Type B pancreatic cell (in vitro differentiated cells): ENCODE results near the gene UBE2N. TPM values are rescaled to one million over a fixed set of nuclear protein-coding genes. Genes with fewer than 3 reads are reported as not detected.

ENCODE experiments used
- DNase-seq: peaks from one replicate; pipeline ENCODE4 v3.0.0; 2021; ENCODE audit warnings: mixed read lengths; ENCODE audit not compliant: unreplicated experiment; ENCODE audit errors: extremely low spot score
- H3K27ac Mint-ChIP-seq: 2 replicates; pipeline ENCODE4 v1.8.0; 2021; ENCODE audit warnings: mild to moderate bottlenecking, mixed read lengths
- H3K27me3 Mint-ChIP-seq: 2 replicates; pipeline ENCODE4 v1.8.0; 2021; ENCODE audit warnings: mixed read lengths
- H3K36me3 Mint-ChIP-seq: 2 replicates; pipeline ENCODE4 v1.8.0; 2021; ENCODE audit warnings: mixed read lengths
- H3K4me1 Mint-ChIP-seq: one replicate; pipeline ENCODE4 v1.8.0; 2021; ENCODE audit warnings: mixed read lengths; ENCODE audit not compliant: unreplicated experiment
- H3K4me3 Mint-ChIP-seq: 2 replicates; pipeline ENCODE4 v1.8.0; 2021; ENCODE audit warnings: mild to moderate bottlenecking, mixed read lengths
- H3K9me3 Mint-ChIP-seq: 2 replicates; pipeline ENCODE4 v1.8.0; 2021; ENCODE audit warnings: mixed read lengths
- CTCF ChIP-seq: fragments of 200-600 bp; sonication (generic); conservative IDR thresholded peaks from 2 replicates; pipeline ENCODE4 v1.5.0; 2021; ENCODE audit warnings: antibody characterized with exemption, mild to moderate bottlenecking
- total RNA-seq: library from RNA; stranded (reverse); gene quantifications from 2 replicates; pipeline ENCODE4 v1.2.1, GENCODE V29; 2021; ENCODE audit warnings: low replicate concordance

The UBE2N gene
- total RNA-seq, 1 donor from 2014 or later: 102 TPM

GRCh38 chr12:93469386-93469785 lies 27.6 kb upstream of the UBE2N start:
- DNase-seq: no peak
- Mint-ChIP-seq H3K9me3 (no peaks in the 10 kb centered on the region), H3K4me1 (peaks cover 19% of the 10 kb centered on the region), H3K36me3 (peaks cover 6% of the 10 kb centered on the region), H3K27ac (no peak overlapping the region), H3K4me3 (peak overlapping the region; percentile 36), H3K27me3 (no peaks in the 10 kb centered on the region)
- no peak for TF ChIP-seq CTCF

GRCh38 chr12:93468008-93468371 lies 26.2 kb upstream of the UBE2N start:
- Mint-ChIP-seq H3K27ac (peak overlapping the region; percentile 96), H3K4me1 (peaks cover 19% of the 10 kb centered on the region), H3K9me3 (no peaks in the 10 kb centered on the region), H3K36me3 (peaks cover 6% of the 10 kb centered on the region), H3K4me3 (peak overlapping the region; percentile 99), H3K27me3 (no peaks in the 10 kb centered on the region)
- no peak for DNase-seq
- TF ChIP-seq CTCF: no peak

GRCh38 chr12:93467351-93468007 lies 25.7 kb upstream of the UBE2N start, which contains the start of gene MRPL42:
MRPL42 (plus strand) TSS chr12:93467514; CDS start chr12:93469286, 1,772 bp downstream.
- Mint-ChIP-seq H3K36me3 (peaks cover 6% of the 10 kb centered on the region), H3K27ac (peak within 1 kb of the TSS; percentile 96), H3K4me3 (peak within 1 kb of the TSS; percentile 99), H3K27me3 (no peaks in the 10 kb centered on the region), H3K4me1 (peaks cover 19% of the 10 kb centered on the region), H3K9me3 (no peaks in the 10 kb centered on the region)
- peak; percentile 95 for DNase-seq
- TF ChIP-seq CTCF: peak; percentile 75

GRCh38 chr12:93466625-93467350 lies 25.0 kb upstream of the UBE2N start:
- Mint-ChIP-seq H3K36me3 (peaks cover 6% of the 10 kb centered on the region), H3K27me3 (no peaks in the 10 kb centered on the region), H3K4me3 (peak overlapping the region; percentile 99), H3K9me3 (no peaks in the 10 kb centered on the region), H3K4me1 (peaks cover 19% of the 10 kb centered on the region), H3K27ac (peak overlapping the region; percentile 96)
- no peak for DNase-seq
- TF ChIP-seq CTCF: no peak

GRCh38 chr12:93465841-93466240 lies 24.1 kb upstream of the UBE2N start:
- Mint-ChIP-seq H3K4me1 (peaks cover 19% of the 10 kb centered on the region), H3K27ac (no peak overlapping the region), H3K27me3 (no peaks in the 10 kb centered on the region), H3K9me3 (no peaks in the 10 kb centered on the region), H3K4me3 (peak overlapping the region; percentile 55), H3K36me3 (peaks cover 5% of the 10 kb centered on the region)
- no peak for DNase-seq
- TF ChIP-seq CTCF: no peak
